SU-DHL-6 (cell line): Measurements from ENCODE around the gene AMOTL1.

ENCODE experiments used
- CTCF ChIP-seq: fragments of 200-600 bp; sonication (generic); IDR thresholded peaks from one replicate; pipeline ENCODE4 v1.5.1; 2017; ENCODE audit warnings: antibody characterized with exemption, mild to moderate bottlenecking, low read length, moderate library complexity; ENCODE audit not compliant: insufficient read depth, poor library complexity, severe bottlenecking
- EZH2phosphoT487 ChIP-seq: fragments of 200-600 bp; sonication (generic), shearing (Covaris generic); conservative IDR thresholded peaks from 2 replicates; pipeline ENCODE4 v1.6.1; 2018; ENCODE audit warnings: mild to moderate bottlenecking, antibody characterized with exemption, low read length, moderate library complexity, mixed read lengths

DNA sequence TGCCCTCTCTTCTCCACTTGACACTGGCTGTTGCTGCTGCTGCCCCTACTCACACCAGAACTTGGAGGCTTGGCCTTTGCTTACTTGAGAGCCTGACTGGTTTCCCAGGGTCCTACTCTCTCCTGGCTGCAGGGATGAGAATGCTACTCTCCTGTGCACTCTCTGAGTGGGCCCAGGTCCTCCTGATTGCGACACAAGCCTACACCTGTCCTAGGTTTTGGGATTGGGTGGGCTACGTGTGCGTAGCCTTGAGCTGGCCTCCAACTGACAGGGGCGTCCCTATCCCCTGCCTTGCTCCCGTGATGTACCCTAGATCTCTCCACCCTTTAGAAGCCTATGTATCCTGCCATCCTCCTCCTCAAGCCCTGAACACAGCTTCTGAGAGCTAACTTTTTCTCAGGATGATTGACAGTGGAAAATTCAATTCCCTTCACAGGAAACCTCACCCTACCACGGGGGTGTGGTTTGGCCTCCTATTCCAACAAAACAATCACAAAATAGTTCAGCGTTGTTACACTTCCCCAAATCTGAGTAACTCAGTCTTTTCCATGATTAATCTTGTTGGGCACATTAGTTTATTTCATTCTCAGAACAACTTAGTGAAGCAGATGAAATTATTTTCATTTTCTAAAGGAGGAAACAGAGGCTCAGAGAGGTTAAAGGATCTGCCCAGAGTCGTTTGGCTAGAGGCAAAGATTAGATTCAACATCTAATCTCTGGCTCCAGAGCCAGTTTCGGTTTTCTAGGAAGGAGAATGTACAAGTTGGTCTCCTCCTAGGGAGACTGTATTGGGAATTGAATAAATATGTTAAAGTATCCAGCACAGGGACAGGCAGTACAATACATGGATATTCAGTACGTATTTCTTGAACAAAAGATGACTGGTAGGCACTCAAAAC is 17.6 kb upstream of the AMOTL1 start:
- TF ChIP-seq CTCF (no peak), EZH2phosphoT487 (no peak)
